22Rv1 (cell line): ENCODE measurements around the gene R3HDM2.

Experiments
- ZFX ChIP-seq: fragments of 450-650 bp; IDR thresholded peaks from 2 replicates; pipeline ENCODE4 v1.6.1; 2017; ENCODE audit warnings: antibody characterized with exemption, borderline replicate concordance
- TF ChIP-seq, protein P1 (sequence below): fragments of 450-650 bp; IDR thresholded peaks from 2 replicates; pipeline ENCODE4 v1.5.1; 2017; ENCODE audit warnings: mild to moderate bottlenecking

DNA sequence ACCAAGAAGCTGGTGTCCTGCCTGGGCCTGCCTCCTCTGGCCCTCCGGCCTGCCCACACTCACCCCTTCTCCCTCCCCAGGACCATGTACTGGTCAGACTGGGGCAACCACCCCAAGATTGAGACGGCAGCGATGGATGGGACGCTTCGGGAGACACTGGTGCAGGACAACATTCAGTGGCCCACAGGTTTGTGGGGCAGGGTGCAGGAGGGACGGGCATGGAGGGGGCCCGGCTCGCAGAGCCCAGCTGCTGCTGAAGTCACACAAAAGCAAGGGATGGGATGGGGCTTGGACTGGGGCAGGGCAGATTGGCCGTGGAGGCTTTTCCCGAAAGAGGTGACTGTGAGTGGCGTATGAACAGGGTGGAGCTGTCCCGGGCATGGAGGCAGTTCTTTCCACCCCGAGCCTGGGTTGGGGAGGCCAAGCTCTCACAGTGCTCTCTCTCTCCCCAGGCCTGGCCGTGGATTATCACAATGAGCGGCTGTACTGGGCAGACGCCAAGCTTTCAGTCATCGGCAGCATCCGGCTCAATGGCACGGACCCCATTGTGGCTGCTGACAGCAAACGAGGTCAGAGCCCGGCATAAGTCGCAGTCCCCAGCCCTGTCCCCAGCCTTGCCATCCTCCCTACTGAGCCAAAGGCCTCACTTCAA lies 222.1 kb downstream of the R3HDM2 start:
- TF ChIP-seq, protein P1, sequence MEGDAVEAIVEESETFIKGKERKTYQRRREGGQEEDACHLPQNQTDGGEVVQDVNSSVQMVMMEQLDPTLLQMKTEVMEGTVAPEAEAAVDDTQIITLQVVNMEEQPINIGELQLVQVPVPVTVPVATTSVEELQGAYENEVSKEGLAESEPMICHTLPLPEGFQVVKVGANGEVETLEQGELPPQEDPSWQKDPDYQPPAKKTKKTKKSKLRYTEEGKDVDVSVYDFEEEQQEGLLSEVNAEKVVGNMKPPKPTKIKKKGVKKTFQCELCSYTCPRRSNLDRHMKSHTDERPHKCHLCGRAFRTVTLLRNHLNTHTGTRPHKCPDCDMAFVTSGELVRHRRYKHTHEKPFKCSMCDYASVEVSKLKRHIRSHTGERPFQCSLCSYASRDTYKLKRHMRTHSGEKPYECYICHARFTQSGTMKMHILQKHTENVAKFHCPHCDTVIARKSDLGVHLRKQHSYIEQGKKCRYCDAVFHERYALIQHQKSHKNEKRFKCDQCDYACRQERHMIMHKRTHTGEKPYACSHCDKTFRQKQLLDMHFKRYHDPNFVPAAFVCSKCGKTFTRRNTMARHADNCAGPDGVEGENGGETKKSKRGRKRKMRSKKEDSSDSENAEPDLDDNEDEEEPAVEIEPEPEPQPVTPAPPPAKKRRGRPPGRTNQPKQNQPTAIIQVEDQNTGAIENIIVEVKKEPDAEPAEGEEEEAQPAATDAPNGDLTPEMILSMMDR = no peak
- no peak for TF ChIP-seq ZFX
